Measurements from ENCODE around the gene OR1F1. TPM values are rescaled to one million over a fixed set of nuclear protein-coding genes. Genes with fewer than 3 reads are reported as not detected.

The OR1F1 gene
- total and polyA plus RNA-seq, 2 experiments from 2014 or later, result 0.38 TPM; not detected in 1

DNA sequence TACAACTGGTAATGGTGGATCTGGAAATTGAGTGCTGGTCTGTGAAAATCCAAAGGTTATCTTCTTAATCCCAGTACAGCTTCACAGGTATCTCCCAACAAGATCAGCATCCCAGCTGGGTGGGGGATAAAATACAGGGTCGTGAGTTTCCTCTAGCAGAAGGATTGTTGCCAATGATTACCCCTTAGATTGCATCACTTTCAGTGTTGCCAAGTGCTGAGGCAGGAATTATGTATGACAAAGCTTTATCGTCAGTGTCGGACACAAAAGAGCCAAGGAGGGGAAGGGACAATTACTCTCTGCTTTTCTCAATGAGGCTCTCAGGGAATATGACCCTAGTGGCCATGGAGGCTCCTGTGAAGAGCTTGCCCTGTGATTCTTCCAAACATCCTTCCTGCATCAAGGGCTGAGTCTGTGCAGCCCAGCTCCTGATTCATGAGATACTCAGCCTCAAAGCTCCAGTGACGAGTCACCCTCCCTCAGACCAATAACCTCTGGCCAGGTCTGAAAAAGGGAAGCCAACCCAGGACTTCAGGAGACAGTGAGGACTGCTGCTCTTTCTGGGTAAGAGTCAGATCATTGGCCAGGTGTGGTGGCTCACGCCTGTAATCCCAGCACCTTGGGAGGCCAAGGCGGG, 15.0 kb downstream of the OR1F1 start:
- ATAC-seq, result no peak
- H3K27me3 Mint-ChIP-seq (ENCODE audit: insufficient read depth, low read depth, poor library complexity), result peaks cover 8% of the 10 kb centered on the region

More for the DNA sequence above, 15.0 kb downstream of the OR1F1 start:
- TF ChIP-seq POLR2AphosphoS5 (IDR thresholded peaks at IDR 0.05; ENCODE audit: low read depth) (no peak), ZNF114 (CRISPR knock-in tag; IDR thresholded peaks at IDR 0.05) (no peak), STAT1 (IDR thresholded peaks at IDR 0.05; ENCODE audit: unreplicated experiment) (no peak), NANOG (IDR thresholded peaks at IDR 0.05; ENCODE audit: borderline replicate concordance) (no peak), EZH2phosphoT487 (IDR thresholded peaks at IDR 0.05; ENCODE audit: unreplicated experiment) (no peak), JUNB (IDR thresholded peaks at IDR 0.05; ENCODE audit: unreplicated experiment) (no peak), ZNF331 (CRISPR knock-in tag; IDR thresholded peaks at IDR 0.05; ENCODE audit: low read depth) (no peak), EZH2 (IDR thresholded peaks at IDR 0.05; ENCODE audit: low read depth, unreplicated experiment) (no peak)
- TF ChIP-seq, protein P1, sequence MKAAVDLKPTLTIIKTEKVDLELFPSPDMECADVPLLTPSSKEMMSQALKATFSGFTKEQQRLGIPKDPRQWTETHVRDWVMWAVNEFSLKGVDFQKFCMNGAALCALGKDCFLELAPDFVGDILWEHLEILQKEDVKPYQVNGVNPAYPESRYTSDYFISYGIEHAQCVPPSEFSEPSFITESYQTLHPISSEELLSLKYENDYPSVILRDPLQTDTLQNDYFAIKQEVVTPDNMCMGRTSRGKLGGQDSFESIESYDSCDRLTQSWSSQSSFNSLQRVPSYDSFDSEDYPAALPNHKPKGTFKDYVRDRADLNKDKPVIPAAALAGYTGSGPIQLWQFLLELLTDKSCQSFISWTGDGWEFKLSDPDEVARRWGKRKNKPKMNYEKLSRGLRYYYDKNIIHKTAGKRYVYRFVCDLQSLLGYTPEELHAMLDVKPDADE (IDR thresholded peaks at IDR 0.05), result no peak
- TF ChIP-seq, protein P2, sequence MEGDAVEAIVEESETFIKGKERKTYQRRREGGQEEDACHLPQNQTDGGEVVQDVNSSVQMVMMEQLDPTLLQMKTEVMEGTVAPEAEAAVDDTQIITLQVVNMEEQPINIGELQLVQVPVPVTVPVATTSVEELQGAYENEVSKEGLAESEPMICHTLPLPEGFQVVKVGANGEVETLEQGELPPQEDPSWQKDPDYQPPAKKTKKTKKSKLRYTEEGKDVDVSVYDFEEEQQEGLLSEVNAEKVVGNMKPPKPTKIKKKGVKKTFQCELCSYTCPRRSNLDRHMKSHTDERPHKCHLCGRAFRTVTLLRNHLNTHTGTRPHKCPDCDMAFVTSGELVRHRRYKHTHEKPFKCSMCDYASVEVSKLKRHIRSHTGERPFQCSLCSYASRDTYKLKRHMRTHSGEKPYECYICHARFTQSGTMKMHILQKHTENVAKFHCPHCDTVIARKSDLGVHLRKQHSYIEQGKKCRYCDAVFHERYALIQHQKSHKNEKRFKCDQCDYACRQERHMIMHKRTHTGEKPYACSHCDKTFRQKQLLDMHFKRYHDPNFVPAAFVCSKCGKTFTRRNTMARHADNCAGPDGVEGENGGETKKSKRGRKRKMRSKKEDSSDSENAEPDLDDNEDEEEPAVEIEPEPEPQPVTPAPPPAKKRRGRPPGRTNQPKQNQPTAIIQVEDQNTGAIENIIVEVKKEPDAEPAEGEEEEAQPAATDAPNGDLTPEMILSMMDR (conservative IDR thresholded peaks at IDR 0.05; ENCODE audit: low read depth in 2 of 2), result no peak
- TF ChIP-seq, protein P3, sequence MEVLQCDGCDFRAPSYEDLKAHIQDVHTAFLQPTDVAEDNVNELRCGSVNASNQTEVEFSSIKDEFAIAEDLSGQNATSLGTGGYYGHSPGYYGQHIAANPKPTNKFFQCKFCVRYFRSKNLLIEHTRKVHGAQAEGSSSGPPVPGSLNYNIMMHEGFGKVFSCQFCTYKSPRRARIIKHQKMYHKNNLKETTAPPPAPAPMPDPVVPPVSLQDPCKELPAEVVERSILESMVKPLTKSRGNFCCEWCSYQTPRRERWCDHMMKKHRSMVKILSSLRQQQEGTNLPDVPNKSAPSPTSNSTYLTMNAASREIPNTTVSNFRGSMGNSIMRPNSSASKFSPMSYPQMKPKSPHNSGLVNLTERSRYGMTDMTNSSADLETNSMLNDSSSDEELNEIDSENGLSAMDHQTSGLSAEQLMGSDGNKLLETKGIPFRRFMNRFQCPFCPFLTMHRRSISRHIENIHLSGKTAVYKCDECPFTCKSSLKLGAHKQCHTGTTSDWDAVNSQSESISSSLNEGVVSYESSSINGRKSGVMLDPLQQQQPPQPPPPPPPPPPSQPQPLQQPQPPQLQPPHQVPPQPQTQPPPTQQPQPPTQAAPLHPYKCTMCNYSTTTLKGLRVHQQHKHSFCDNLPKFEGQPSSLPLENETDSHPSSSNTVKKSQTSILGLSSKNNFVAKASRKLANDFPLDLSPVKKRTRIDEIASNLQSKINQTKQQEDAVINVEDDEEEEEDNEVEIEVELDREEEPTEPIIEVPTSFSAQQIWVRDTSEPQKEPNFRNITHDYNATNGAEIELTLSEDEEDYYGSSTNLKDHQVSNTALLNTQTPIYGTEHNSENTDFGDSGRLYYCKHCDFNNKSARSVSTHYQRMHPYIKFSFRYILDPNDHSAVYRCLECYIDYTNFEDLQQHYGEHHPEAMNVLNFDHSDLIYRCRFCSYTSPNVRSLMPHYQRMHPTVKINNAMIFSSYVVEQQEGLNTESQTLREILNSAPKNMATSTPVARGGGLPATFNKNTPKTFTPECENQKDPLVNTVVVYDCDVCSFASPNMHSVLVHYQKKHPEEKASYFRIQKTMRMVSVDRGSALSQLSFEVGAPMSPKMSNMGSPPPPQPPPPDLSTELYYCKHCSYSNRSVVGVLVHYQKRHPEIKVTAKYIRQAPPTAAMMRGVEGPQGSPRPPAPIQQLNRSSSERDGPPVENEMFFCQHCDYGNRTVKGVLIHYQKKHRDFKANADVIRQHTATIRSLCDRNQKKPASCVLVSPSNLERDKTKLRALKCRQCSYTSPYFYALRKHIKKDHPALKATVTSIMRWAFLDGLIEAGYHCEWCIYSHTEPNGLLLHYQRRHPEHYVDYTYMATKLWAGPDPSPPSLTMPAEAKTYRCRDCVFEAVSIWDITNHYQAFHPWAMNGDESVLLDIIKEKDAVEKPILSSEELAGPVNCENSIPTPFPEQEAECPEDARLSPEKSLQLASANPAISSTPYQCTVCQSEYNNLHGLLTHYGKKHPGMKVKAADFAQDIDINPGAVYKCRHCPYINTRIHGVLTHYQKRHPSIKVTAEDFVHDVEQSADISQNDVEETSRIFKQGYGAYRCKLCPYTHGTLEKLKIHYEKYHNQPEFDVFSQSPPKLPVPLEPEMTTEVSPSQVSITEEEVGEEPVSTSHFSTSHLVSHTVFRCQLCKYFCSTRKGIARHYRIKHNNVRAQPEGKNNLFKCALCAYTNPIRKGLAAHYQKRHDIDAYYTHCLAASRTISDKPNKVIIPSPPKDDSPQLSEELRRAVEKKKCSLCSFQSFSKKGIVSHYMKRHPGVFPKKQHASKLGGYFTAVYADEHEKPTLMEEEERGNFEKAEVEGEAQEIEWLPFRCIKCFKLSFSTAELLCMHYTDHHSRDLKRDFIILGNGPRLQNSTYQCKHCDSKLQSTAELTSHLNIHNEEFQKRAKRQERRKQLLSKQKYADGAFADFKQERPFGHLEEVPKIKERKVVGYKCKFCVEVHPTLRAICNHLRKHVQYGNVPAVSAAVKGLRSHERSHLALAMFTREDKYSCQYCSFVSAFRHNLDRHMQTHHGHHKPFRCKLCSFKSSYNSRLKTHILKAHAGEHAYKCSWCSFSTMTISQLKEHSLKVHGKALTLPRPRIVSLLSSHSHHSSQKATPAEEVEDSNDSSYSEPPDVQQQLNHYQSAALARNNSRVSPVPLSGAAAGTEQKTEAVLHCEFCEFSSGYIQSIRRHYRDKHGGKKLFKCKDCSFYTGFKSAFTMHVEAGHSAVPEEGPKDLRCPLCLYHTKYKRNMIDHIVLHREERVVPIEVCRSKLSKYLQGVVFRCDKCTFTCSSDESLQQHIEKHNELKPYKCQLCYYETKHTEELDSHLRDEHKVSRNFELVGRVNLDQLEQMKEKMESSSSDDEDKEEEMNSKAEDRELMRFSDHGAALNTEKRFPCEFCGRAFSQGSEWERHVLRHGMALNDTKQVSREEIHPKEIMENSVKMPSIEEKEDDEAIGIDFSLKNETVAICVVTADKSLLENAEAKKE (CRISPR knock-in tag; IDR thresholded peaks at IDR 0.05), result no peak
- TF ChIP-seq, protein P4, sequence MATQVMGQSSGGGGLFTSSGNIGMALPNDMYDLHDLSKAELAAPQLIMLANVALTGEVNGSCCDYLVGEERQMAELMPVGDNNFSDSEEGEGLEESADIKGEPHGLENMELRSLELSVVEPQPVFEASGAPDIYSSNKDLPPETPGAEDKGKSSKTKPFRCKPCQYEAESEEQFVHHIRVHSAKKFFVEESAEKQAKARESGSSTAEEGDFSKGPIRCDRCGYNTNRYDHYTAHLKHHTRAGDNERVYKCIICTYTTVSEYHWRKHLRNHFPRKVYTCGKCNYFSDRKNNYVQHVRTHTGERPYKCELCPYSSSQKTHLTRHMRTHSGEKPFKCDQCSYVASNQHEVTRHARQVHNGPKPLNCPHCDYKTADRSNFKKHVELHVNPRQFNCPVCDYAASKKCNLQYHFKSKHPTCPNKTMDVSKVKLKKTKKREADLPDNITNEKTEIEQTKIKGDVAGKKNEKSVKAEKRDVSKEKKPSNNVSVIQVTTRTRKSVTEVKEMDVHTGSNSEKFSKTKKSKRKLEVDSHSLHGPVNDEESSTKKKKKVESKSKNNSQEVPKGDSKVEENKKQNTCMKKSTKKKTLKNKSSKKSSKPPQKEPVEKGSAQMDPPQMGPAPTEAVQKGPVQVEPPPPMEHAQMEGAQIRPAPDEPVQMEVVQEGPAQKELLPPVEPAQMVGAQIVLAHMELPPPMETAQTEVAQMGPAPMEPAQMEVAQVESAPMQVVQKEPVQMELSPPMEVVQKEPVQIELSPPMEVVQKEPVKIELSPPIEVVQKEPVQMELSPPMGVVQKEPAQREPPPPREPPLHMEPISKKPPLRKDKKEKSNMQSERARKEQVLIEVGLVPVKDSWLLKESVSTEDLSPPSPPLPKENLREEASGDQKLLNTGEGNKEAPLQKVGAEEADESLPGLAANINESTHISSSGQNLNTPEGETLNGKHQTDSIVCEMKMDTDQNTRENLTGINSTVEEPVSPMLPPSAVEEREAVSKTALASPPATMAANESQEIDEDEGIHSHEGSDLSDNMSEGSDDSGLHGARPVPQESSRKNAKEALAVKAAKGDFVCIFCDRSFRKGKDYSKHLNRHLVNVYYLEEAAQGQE (IDR thresholded peaks at IDR 0.05; ENCODE audit: unreplicated experiment), result no peak
- Histone ChIP-seq H3K4me3 (no peak overlapping the region), H3K27ac (ENCODE audit: low read depth) (no peak overlapping the region), H3K36me3 (ENCODE audit: insufficient read depth) (no peaks in the 10 kb centered on the region), H3K4me2 (no peak overlapping the region), H2AFZ (no peak overlapping the region), H3K79me2 (replicated peaks; ENCODE audit: insufficient read depth) (no peaks in the 10 kb centered on the region), H3K9me2 (ENCODE audit: insufficient read depth) (no peaks in the 10 kb centered on the region), H3F3A (replicated peaks; ENCODE audit: low read depth) (no peaks in the 10 kb centered on the region), H3K27me3 (ENCODE audit: insufficient read depth) (no peaks in the 10 kb centered on the region), H4K20me1 (replicated peaks; ENCODE audit: insufficient read depth) (no peaks in the 10 kb centered on the region), H3K4me1 (ENCODE audit: insufficient read depth) (no peaks in the 10 kb centered on the region)
- no peak for DNase-seq (ENCODE audit: low spot score)
- Mint-ChIP-seq H3K9me3 (peaks cover 60% of the 10 kb centered on the region), H3K36me3 (ENCODE audit: low read depth) (peaks cover 23% of the 10 kb centered on the region), H3K4me3 (no peak overlapping the region), H3K27ac (no peak overlapping the region), H3K4me1 (no peaks in the 10 kb centered on the region)
